Body of pancreas (tissue), 4 donors: ENCODE data around the gene KIF18A.
"Not testable (repeated sequence)": the region's sequence is repeated elsewhere in the genome, so short reads cannot be mapped to it uniquely, and the experiment has no call there.

ENCODE experiments used
- CTCF ChIP-seq, 7 experiments: fragments of 450-650 bp in 4 of 7; fragments of 200-600 bp in 3 of 7; sonication (generic) in 3 of 7; IDR thresholded peaks; one replicate each; pipeline ENCODE4 v1.5.1; 2016 to 2019; ENCODE audit warnings: antibody characterized with exemption in 7 of 7
- POLR2A ChIP-seq, 3 donors: fragments of 450-650 bp; IDR thresholded peaks; one replicate each; pipeline ENCODE4 v1.6.1; 2016; ENCODE audit warnings: antibody characterized with exemption in 3 of 3, mild to moderate bottlenecking in 2 of 3

- TF ChIP-seq POLR2A, CTCF (IDR thresholded peaks at IDR 0.05): not testable (repeated sequence)
Observed at GRCh38 chr11:28136157-28136556, 28.2 kb upstream of the KIF18A start.
